Colonic mucosa (tissue), 4 donors: ENCODE data around the gene ALDH1A3. TPM values are rescaled to one million over a fixed set of nuclear protein-coding genes. Genes with fewer than 3 reads are reported as not detected.

ENCODE experiments used
- DNase-seq: peaks from one replicate; pipeline ENCODE4 v3.0.0-alpha.2; 2020
- H3K27ac ChIP-seq: fragments of 200-600 bp; one replicate; pipeline ENCODE4 v1.8.0; 2021
- H3K27me3 ChIP-seq: fragments of 200-600 bp; one replicate; pipeline ENCODE4 v1.8.0; 2021
- H3K36me3 ChIP-seq: fragments of 200-600 bp; one replicate; pipeline ENCODE4 v1.8.0; 2021
- H3K4me1 ChIP-seq: fragments of 200-600 bp; one replicate; pipeline ENCODE4 v1.8.0; 2021; ENCODE audit warnings: mild to moderate bottlenecking
- H3K4me3 ChIP-seq: fragments of 200-600 bp; one replicate; pipeline ENCODE4 v1.8.0; 2021
- H3K9ac ChIP-seq, 2 donors: one replicate each; pipeline ENCODE4 v1.7.0; 2013; ENCODE audit warnings: control low read depth in 2 of 2, low read depth in 2 of 2, low read length in 2 of 2
- H3K9me3 ChIP-seq: fragments of 200-600 bp; one replicate; pipeline ENCODE4 v1.8.0; 2021
- CTCF ChIP-seq: fragments of 200-600 bp; IDR thresholded peaks from one replicate; pipeline ENCODE4 v1.8.0; 2022; ENCODE audit warnings: antibody characterized with exemption, mild to moderate bottlenecking
- intact Hi-C: fragments of 100-400 bp; cut with DNase I; formaldehyde crosslinking; loops from one replicate; pipeline ENCODE4 v1.14.1; 2022
- total RNA-seq, 2 donors: library from RNA; stranded (reverse); fragmentation: NEBNext Ultra II Directional in 1 of 2; extraction: Animal tissue kit (Norgen Biotek cat#: 25700) in 1 of 2; gene quantifications; one replicate each; pipeline ENCODE4 v1.2.1, GENCODE V29; 2021
- donor health status: healthy.
- donor health status: DM: no; HTN: no; CAD: no.
- donor health status: DM: no; HTN: no; CAD: no.

Gene ALDH1A3
- total RNA-seq, 2 donors from 2014 or later: 3.8 to 7.4 TPM

DNA sequence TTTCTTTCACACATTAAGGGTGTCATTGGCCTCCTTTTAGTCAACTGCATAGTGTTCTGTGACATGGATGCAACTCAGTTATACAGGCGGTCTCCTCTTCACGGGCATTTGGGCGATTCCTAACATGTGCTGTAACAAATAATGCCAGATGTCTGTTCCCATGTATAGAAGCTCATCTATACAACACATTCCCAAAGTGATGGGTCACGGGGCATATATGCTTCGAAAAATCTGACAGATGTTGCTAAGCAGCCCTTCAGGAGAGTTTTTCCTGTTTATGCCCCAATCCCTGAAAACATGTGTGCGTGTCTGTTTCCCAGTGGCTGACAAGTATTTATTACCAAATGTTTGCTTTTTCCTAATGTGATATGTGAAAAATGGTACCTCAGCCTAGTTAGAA lies 65.4 kb downstream of the ALDH1A3 start:
- H3K9me3 ChIP-seq: no peaks in the 10 kb centered on the region
- H3K9ac ChIP-seq: no peak overlapping the region
- intact Hi-C loops: no loop called here
- DNase-seq: no peak
- H3K36me3 ChIP-seq: no peaks in the 10 kb centered on the region
- no peaks in the 10 kb centered on the region for H3K4me1 ChIP-seq
- H3K27me3 ChIP-seq: no peaks in the 10 kb centered on the region
- no peak for TF ChIP-seq CTCF
- H3K27ac ChIP-seq: no peak overlapping the region
- no peak overlapping the region for H3K4me3 ChIP-seq

DNA sequence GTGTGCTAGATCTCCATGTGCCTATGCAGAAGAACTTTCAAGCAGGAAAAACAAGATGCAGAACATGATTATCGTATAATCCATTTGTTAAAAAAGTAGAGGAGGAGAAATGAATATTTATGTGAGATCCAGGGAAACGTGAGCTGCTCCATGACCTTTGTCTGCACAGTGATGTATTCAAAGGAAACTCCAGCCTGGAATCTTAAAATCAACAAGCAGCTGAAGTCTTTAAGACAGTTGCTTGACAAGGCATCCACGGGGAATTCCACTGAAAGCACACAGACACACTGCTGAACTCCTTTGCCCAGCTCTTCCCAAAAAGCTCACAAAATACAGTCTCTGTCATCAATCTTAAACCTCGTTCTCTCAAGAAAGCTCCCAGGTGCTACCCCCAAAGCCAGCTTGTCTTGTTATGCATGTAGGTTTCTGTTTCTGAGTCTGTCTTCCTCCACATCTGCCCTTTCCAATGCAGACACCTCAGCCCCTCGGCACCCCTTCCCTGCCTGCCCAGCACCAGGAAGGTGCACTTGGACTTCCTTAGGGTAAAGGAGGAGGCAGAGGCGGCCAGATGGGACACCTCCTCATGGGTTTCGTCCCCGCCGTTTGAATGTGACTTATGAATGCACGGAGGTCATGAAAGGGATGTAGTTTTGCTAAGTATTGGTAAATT lies 68.3 kb downstream of the ALDH1A3 start:
- Histone ChIP-seq H3K36me3 (no peaks in the 10 kb centered on the region), H3K9ac (no peak overlapping the region), H3K9me3 (no peaks in the 10 kb centered on the region), H3K4me3 (no peak overlapping the region), H3K4me1 (no peaks in the 10 kb centered on the region), H3K27me3 (no peaks in the 10 kb centered on the region), H3K27ac (no peak overlapping the region)
- intact Hi-C loops: no loop called here
- no peak for DNase-seq
- TF ChIP-seq CTCF: no peak

GRCh38 chr15:100948430-100948762 lies 68.8 kb downstream of the ALDH1A3 start:
- Histone ChIP-seq H3K4me1 (no peaks in the 10 kb centered on the region), H3K9ac (no peak overlapping the region), H3K27ac (no peak overlapping the region), H3K36me3 (no peaks in the 10 kb centered on the region), H3K9me3 (no peaks in the 10 kb centered on the region), H3K27me3 (no peaks in the 10 kb centered on the region), H3K4me3 (no peak overlapping the region)
- intact Hi-C loops: no loop called here
- no peak for TF ChIP-seq CTCF
- no peak for DNase-seq

- Histone ChIP-seq H3K36me3 (no peaks in the 10 kb centered on the region), H3K27ac (no peak overlapping the region), H3K4me3 (no peak overlapping the region), H3K9ac (no peak overlapping the region), H3K9me3 (no peaks in the 10 kb centered on the region), H3K27me3 (no peaks in the 10 kb centered on the region), H3K4me1 (no peaks in the 10 kb centered on the region)
- no peak for TF ChIP-seq CTCF
- intact Hi-C loops: no loop called here
- DNase-seq: no peak
Measured at GRCh38 chr15:100949691-100950090, 70.1 kb downstream of the ALDH1A3 start.

- Histone ChIP-seq H3K9ac (no peak overlapping the region), H3K4me3 (no peak overlapping the region), H3K36me3 (no peaks in the 10 kb centered on the region), H3K27me3 (no peaks in the 10 kb centered on the region), H3K27ac (no peak overlapping the region), H3K9me3 (no peaks in the 10 kb centered on the region), H3K4me1 (no peaks in the 10 kb centered on the region)
- intact Hi-C loops: no loop called here
- no peak for TF ChIP-seq CTCF
- DNase-seq: no peak
Measured at GRCh38 chr15:100951965-100952364, 72.3 kb downstream of the ALDH1A3 start.
